AG04450 (cell line): ENCODE measurements around the gene ABCC3. TPM values are rescaled to one million over a fixed set of nuclear protein-coding genes. Genes with fewer than 3 reads are reported as not detected.

ENCODE experiments used
- CTCF ChIA-PET: fragments of 300-600, 350-600 bp; formaldehyde crosslinking; extraction: SDS; loops from one replicate; lab custom pipeline; 2022; ENCODE audit warnings: antibody characterized with exemption, inconsistent platforms; lab: Charles Lee
- POLR2A ChIA-PET: fragments of 350-600 bp; formaldehyde crosslinking; extraction: SDS; loops from one replicate; lab custom pipeline; 2021; ENCODE audit warnings: antibody characterized with exemption, inconsistent platforms; lab: Yijun Ruan, JAX
- DNase-seq: peaks from one replicate; pipeline ENCODE4 v3.0.0-alpha.2; 2011; ENCODE audit warnings: low read depth, low spot score
- H3K27ac ChIP-seq: one replicate; pipeline ENCODE4 v1.5.1; 2012; ENCODE audit warnings: low read depth, low read length, control low read depth
- H3K27me3 ChIP-seq: one replicate; pipeline ENCODE4 v1.6.0; 2012; ENCODE audit warnings: low read length; ENCODE audit not compliant: control insufficient read depth, insufficient read depth
- H3K4me3 ChIP-seq: 2 replicates; pipeline ENCODE4 v1.5.1; 2011; ENCODE audit warnings: mild to moderate bottlenecking, low read depth, low read length, control low read depth
- H3K9me3 ChIP-seq: 2 replicates; pipeline ENCODE4 v1.5.1; 2012; ENCODE audit warnings: low read length; ENCODE audit not compliant: control insufficient read depth, insufficient read depth
- CTCF ChIP-seq: IDR thresholded peaks from 2 replicates; pipeline ENCODE4 v1.5.1; 2011; ENCODE audit warnings: low read depth, low read length, control low read depth, inconsistent platforms
- polyA plus RNA-seq: library from polyadenylated mRNA; depleted of rRNA; stranded (reverse); fragments of >200 nt; gene quantifications from 2 replicates; pipeline ENCODE4 v1.2.3, GENCODE V29; 2011

Gene ABCC3
- polyA plus RNA-seq, 1 experiment, result 21.7 TPM

GRCh38 chr17:50689251-50689650 lies 54.6 kb downstream of the ABCC3 start:
- TF ChIP-seq CTCF, result no peak
- ChIA-PET POLR2A (interaction anchor here (1.0 kb wide), 1 partner anchor 50 kb away, joined by 4 read pairs; no protein-coding TSS in a partner anchor), CTCF (no interaction called here)

DNA sequence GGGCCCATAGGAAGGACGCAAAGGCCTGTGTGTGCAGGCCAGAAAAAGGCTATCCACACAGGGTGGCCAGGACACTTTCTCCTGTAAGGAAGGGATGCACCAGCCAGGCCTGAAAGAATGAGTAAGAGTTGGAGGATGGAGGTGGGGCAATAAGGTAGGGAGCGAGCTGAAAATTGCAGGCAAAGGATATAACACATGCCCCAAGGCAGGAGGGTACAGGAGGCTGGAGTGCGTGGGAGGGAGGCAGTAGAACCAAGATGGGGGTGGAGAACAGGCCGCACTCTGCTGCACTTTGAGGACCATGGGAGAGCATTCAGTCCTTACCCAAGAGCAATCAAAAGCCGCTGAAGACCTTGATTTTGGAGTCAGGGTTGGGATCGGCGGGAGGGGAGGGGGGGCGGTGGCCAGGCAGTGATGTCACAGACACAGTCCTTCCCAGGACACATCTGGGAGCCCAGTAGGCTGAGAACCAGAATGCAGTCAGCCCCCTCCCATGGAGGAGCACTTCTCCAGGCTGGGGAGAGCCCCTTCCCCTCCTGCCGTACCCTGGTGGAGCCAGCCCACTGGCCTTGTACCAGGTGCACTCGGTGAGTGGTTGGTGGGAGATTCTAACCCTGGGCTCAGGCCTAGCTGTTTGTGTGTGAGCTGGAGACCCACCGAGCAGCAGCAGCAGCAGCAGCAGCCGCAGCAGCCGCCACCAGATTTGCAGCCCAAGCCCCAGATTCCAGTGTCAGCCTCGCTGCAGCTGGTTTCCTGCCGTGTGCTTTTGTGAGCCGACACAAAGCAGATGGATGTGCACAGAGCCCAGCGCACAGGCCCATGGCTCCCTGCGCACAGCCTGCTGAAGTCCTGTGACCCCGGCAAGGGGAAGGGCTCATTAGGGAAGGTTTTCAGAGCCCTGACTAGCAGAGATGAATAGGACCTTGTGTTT lies 55.5 kb downstream of the ABCC3 start:
- POLR2A ChIA-PET, result interaction anchor here (1.0 kb wide), 1 partner anchor 51 kb away, joined by 4 read pairs; no protein-coding TSS in a partner anchor
- Histone ChIP-seq H3K9me3 (no peaks in the 10 kb centered on the region; the same call in 1 of the 2 replicates), H3K4me3 (no peak overlapping the region), H3K27ac (peak overlapping the region; percentile 21), H3K27me3 (no peaks in the 10 kb centered on the region)
- TF ChIP-seq CTCF, result no peak
- CTCF ChIA-PET, result no interaction called here
- no peak for DNase-seq

More at GRCh38 chr17:50689251-50689650, 54.6 kb downstream of the ABCC3 start:
- Histone ChIP-seq H3K27me3 (no peaks in the 10 kb centered on the region), H3K27ac (peak overlapping the region; percentile 52), H3K9me3 (no peaks in the 10 kb centered on the region; the same call in 1 of the 2 replicates), H3K4me3 (no peak overlapping the region)
- no peak for DNase-seq

DNA sequence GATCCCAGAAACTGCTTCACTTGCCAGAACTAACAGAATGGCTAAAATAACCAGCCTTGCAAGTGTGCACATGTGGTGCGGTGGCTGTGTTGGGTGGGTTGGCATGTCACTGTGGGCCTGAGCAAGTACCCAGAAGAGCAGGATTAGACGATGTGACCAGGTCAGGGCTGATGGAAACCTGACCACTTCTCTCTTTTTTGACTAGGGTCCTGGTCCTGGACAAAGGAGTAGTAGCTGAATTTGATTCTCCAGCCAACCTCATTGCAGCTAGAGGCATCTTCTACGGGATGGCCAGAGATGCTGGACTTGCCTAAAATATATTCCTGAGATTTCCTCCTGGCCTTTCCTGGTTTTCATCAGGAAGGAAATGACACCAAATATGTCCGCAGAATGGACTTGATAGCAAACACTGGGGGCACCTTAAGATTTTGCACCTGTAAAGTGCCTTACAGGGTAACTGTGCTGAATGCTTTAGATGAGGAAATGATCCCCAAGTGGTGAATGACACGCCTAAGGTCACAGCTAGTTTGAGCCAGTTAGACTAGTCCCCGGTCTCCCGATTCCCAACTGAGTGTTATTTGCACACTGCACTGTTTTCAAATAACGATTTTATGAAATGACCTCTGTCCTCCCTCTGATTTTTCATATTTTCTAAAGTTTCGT lies 56.3 kb downstream of the ABCC3 start:
- ChIA-PET CTCF (interaction anchor here (0.5 to 8.4 kb wide), 2 partner anchors 10 to 141 kb away, joined by 3 to 192 read pairs; partner anchors contain the start of gene SPATA20), POLR2A (interaction anchor here (0.6 to 2.3 kb wide), 2 partner anchors 28 to 52 kb away, joined by 6 to 7 read pairs; no protein-coding TSS in a partner anchor)
- Histone ChIP-seq H3K9me3 (no peaks in the 10 kb centered on the region; the same call in 1 of the 2 replicates), H3K4me3 (no peak overlapping the region), H3K27ac (no peak overlapping the region), H3K27me3 (no peaks in the 10 kb centered on the region)
- no peak for TF ChIP-seq CTCF
- no peak for DNase-seq

DNA sequence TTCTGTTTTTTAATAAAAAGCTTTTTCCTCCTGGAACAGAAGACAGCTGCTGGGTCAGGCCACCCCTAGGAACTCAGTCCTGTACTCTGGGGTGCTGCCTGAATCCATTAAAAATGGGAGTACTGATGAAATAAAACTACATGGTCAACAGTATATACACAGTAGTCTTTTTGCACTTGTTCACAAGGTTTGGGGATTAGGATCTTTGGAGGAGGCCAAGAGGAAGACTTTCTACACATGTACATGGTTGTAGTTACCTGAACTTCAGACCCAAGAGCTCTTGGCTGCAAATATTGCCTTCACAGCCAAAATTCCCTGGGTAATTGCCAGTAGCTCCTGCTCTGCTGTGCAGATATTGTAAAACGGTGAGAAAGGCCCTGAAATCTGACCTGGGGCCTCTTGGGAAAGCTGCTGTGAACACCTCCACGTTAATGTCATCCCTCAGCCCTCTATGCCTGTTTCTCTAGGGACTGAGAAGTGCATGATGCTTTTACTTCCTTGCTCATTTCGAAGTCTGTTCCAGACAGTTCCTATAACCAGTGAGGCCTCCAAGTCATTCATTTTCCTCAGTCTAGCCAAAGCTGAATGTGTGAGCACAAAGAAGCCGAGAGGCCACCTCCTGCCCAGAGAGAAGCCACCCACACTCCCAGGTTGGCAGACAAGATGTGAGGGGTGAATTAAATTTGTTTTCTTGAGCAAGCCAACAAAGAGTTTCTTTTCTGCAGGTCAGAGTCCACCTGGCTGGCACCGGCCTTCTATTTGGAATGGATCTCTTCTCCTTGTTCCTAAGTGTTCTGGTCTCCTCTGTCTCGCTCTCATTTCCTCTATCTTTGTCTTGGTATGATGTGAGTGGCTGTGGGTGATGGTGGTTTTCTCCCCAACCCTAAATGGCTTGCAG lies 57.1 kb downstream of the ABCC3 start:
- no peak overlapping the region for H3K4me3 ChIP-seq
- no peak for TF ChIP-seq CTCF
- peak overlapping the region; percentile 68 for H3K27ac ChIP-seq
- CTCF ChIA-PET, result interaction anchor here (0.5 to 8.4 kb wide), 3 partner anchors 10 to 142 kb away, joined by 3 to 192 read pairs (median 3); partner anchors contain the start of gene SPATA20
- POLR2A ChIA-PET, result interaction anchor here (0.6 to 2.3 kb wide), 3 partner anchors 29 to 53 kb away, joined by 3 to 7 read pairs (median 6); no protein-coding TSS in a partner anchor
- no peaks in the 10 kb centered on the region; the same call in 1 of the 2 replicates for H3K9me3 ChIP-seq
- H3K27me3 ChIP-seq, result no peaks in the 10 kb centered on the region
- DNase-seq, result no peak
